ENCODE data around the gene SHISA2. TPM values are rescaled to one million over a fixed set of nuclear protein-coding genes. Genes with fewer than 3 reads are reported as not detected.

The SHISA2 gene
- total and polyA plus RNA-seq, 4 donors = under 0.01 to 2.1 TPM; not detected in 2

- Histone ChIP-seq H3K27me3 (ENCODE audit: control insufficient read depth in 4 of 4, insufficient read depth in 4 of 4, low read length in 3 of 4) (peaks cover 0 to 5% (median 0%) of the 10 kb centered on the region in 4 donors), H3K9ac (ENCODE audit: low read depth in 1 of 2, low read length in 2 of 2) (no peak overlapping the region), H3K27ac (ENCODE audit: low read depth in 1 of 2, low read length in 2 of 2) (no peak overlapping the region), H3K4me1 (ENCODE audit: control insufficient read depth in 4 of 4, insufficient read depth in 4 of 4, low read length in 3 of 4) (no peaks in the 10 kb centered on the region), H3K36me3 (ENCODE audit: control insufficient read depth in 4 of 4, insufficient read depth in 3 of 4, low read depth in 1 of 4, low read length in 3 of 4) (no peaks in the 10 kb centered on the region), H3K4me3 (ENCODE audit: low read depth in 1 of 3, low read length in 3 of 3) (no peak overlapping the region), H3K9me3 (ENCODE audit: control insufficient read depth in 4 of 4, low read length in 3 of 4) (no peaks in the 10 kb centered on the region)
- WGBS = 86% methylated on average over 6 of the region's 6 CpGs
- DNase-seq (ENCODE audit: low spot score) = no peak
- TF ChIP-seq CTCF (IDR thresholded peaks at IDR 0.05; ENCODE audit: low read depth, low read length, missing input control) (no peak), REST (IDR thresholded peaks at IDR 0.05) (no peak), FOXA2 (IDR thresholded peaks at IDR 0.05) (no peak), SP1 (IDR thresholded peaks at IDR 0.05) (no peak), ZBTB33 (IDR thresholded peaks at IDR 0.05) (no peak), NR2F2 (IDR thresholded peaks at IDR 0.05) (no peak), TAF1 (conservative IDR thresholded peaks at IDR 0.05) (no peak), FOXA1 (IDR thresholded peaks at IDR 0.05) (no peak), ATF3 (IDR thresholded peaks at IDR 0.05) (no peak), HNF4A (conservative IDR thresholded peaks at IDR 0.05) (no peak), MAX (IDR thresholded peaks at IDR 0.05) (no peak), RXRA (IDR thresholded peaks at IDR 0.05) (no peak), EGR1 (IDR thresholded peaks at IDR 0.05; ENCODE audit: low read depth in 2 of 2) (no peak), RAD21 (IDR thresholded peaks at IDR 0.05) (no peak), GABPA (IDR thresholded peaks at IDR 0.05 in 1 of 2, conservative IDR thresholded peaks at IDR 0.05 in 1 of 2) (no peak), JUND (IDR thresholded peaks at IDR 0.05) (no peak), YY1 (IDR thresholded peaks at IDR 0.05) (no peak)
Observed at GRCh38 chr13:26061947-26062346, 10.1 kb upstream of the SHISA2 start.

- Histone ChIP-seq H3K4me1 (ENCODE audit: control insufficient read depth in 4 of 4, insufficient read depth in 4 of 4, low read length in 3 of 4) (no peaks in the 10 kb centered on the region), H3K36me3 (ENCODE audit: control insufficient read depth in 4 of 4, insufficient read depth in 3 of 4, low read depth in 1 of 4, low read length in 3 of 4) (no peaks in the 10 kb centered on the region), H3K9me3 (ENCODE audit: control insufficient read depth in 4 of 4, low read length in 3 of 4) (no peaks in the 10 kb centered on the region), H3K4me3 (ENCODE audit: low read depth in 1 of 3, low read length in 3 of 3) (no peak overlapping the region), H3K27ac (ENCODE audit: low read depth in 1 of 2, low read length in 2 of 2) (no peak overlapping the region), H3K27me3 (ENCODE audit: control insufficient read depth in 4 of 4, insufficient read depth in 4 of 4, low read length in 3 of 4) (peaks cover 0 to 5% (median 0%) of the 10 kb centered on the region in 4 donors), H3K9ac (ENCODE audit: low read depth in 1 of 2, low read length in 2 of 2) (no peak overlapping the region)
- WGBS = 77% methylated on average over 5 of the region's 5 CpGs
- DNase-seq (ENCODE audit: low spot score) = no peak
- no peak for TF ChIP-seq EGR1 (IDR thresholded peaks at IDR 0.05; ENCODE audit: low read depth in 2 of 2)
- no peak for TF ChIP-seq HNF4G (IDR thresholded peaks at IDR 0.05)
- no peak for TF ChIP-seq HNF4A (conservative IDR thresholded peaks at IDR 0.05)
- TF ChIP-seq RAD21 (IDR thresholded peaks at IDR 0.05) = no peak
- no peak for TF ChIP-seq GABPA (IDR thresholded peaks at IDR 0.05 in 1 of 2, conservative IDR thresholded peaks at IDR 0.05 in 1 of 2)
- no peak for TF ChIP-seq FOXA2 (IDR thresholded peaks at IDR 0.05)
- no peak for TF ChIP-seq REST (IDR thresholded peaks at IDR 0.05)
- TF ChIP-seq JUND (IDR thresholded peaks at IDR 0.05) = no peak
- TF ChIP-seq ATF3 (IDR thresholded peaks at IDR 0.05) = no peak
- TF ChIP-seq CTCF (IDR thresholded peaks at IDR 0.05; ENCODE audit: low read depth, low read length, missing input control) = no peak
Observed at GRCh38 chr13:26061256-26061655, 9.4 kb upstream of the SHISA2 start.

All from liver (tissue), 9 donors.